IPS-20b (cell line): Measurements from ENCODE around the gene PLAGL2.
"Not testable (repeated sequence)": the region's sequence is repeated elsewhere in the genome, so short reads cannot be mapped to it uniquely, and the experiment has no call there.

Experiments used
- H3K27ac ChIP-seq: one replicate; pipeline ENCODE4 v1.5.1; 2013; ENCODE audit warnings: low read length
- H3K27me3 ChIP-seq: 2 replicates; pipeline ENCODE4 v1.6.1; 2013; ENCODE audit warnings: mild to moderate bottlenecking, low read length, inconsistent platforms; ENCODE audit not compliant: insufficient read depth
- H3K36me3 ChIP-seq: 2 replicates; pipeline ENCODE4 v1.6.1; 2013; ENCODE audit warnings: low read depth, mild to moderate bottlenecking, inconsistent platforms, low read length, moderate library complexity; ENCODE audit not compliant: insufficient read depth
- H3K4me1 ChIP-seq: 2 replicates; pipeline ENCODE4 v1.6.1; 2013; ENCODE audit warnings: mild to moderate bottlenecking, control low read depth, inconsistent platforms, low read length, moderate library complexity; ENCODE audit not compliant: insufficient read depth
- H3K4me3 ChIP-seq: 2 replicates; pipeline ENCODE4 v1.5.1; 2013; ENCODE audit warnings: mild to moderate bottlenecking, low read length, inconsistent platforms
- H3K9ac ChIP-seq: 2 replicates; pipeline ENCODE4 v1.6.1; 2013; ENCODE audit warnings: low read depth, mild to moderate bottlenecking, inconsistent platforms, low read length, moderate library complexity
- H3K9me3 ChIP-seq: 2 replicates; pipeline ENCODE4 v1.6.1; 2013; ENCODE audit warnings: mild to moderate bottlenecking, low read depth, low read length, inconsistent platforms; ENCODE audit not compliant: insufficient read depth

Gene PLAGL2, protein sequence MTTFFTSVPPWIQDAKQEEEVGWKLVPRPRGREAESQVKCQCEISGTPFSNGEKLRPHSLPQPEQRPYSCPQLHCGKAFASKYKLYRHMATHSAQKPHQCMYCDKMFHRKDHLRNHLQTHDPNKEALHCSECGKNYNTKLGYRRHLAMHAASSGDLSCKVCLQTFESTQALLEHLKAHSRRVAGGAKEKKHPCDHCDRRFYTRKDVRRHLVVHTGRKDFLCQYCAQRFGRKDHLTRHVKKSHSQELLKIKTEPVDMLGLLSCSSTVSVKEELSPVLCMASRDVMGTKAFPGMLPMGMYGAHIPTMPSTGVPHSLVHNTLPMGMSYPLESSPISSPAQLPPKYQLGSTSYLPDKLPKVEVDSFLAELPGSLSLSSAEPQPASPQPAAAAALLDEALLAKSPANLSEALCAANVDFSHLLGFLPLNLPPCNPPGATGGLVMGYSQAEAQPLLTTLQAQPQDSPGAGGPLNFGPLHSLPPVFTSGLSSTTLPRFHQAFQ

DNA sequence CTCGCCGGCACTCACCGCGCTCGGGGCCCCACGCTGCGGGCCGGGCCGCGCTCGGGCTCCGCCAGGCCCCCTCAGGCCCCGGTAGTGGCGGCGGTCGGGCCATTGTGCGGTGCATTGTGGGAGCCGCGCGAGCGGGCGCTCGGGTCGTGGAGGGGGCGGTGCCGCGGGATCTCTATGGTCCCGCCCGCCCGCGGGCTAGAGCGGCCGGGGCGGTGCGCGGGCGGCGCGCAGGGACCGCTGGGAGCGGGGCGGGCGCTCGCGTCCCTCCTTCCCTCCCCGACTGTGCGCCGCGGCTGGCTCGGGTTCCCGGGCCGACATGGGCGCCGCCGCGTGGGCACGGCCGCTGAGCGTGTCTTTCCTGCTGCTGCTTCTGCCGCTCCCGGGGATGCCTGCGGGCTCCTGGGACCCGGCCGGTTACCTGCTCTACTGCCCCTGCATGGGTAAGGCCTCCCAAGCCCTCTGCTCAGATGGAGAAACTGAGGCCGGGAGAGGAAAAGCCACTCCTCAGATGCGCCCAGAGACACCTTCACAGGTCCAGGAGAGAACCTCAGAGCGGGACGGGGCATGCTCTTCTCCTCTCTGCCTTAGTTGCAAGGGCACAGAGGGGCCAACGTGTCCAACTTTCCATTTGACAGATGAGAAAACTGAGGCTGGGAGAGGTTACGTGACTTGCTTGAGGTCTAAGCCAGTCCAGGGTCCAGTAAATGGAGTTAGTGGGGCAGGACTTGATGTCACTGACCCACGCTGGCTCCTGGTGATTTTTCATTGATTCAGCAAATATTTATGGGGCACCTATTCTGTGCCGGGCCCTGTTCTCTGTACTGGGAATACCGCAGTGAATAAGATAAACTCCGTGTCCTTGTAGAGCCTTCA lies at the start of gene PLAGL2, which contains the start of gene POFUT1:
Gene PLAGL2 (minus strand): TSS at position 118 of the 873 bp plus-strand sequence. CDS start 5,565 bp downstream, outside the sequence.
Gene POFUT1 (plus strand): TSS at position 255 of the 873 bp plus-strand sequence. CDS start 62 bp downstream, at position 317.
- H3K4me3 ChIP-seq: peak within 1 kb of the TSS; percentile 94
- H3K9me3 ChIP-seq: no peaks in the 10 kb centered on the region
- no peaks in the 10 kb centered on the region for H3K27me3 ChIP-seq
- H3K36me3 ChIP-seq: peaks cover 44% of the 10 kb centered on the region
- H3K27ac ChIP-seq: no peak within 1 kb of the TSS
- peak within 1 kb of the TSS; percentile 97 for H3K9ac ChIP-seq
- peaks cover 21% of the 10 kb centered on the region for H3K4me1 ChIP-seq

DNA sequence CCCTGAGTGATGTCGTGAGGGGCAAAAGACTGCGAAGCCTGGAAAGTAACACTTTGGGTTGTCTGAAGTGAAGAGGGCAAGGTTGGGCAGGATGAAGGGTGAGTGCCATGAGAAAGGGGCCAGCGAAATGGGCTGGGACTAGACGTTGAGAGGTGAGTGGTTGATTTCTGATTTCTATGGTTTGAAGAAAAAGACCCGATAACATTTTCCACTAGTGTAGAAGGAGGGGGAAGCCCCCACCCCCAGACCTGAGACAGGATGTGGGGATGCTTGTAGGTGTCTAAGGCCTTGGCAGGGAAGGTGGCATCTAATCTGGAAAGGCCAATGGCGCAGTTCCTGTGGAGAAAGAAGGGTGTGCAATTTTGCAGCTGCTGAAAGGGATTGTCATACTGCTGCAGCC lies 44.6 kb upstream of the PLAGL2 start:
- H3K9ac ChIP-seq: no peak overlapping the region
- H3K27me3 ChIP-seq: no peaks in the 10 kb centered on the region
- no peak overlapping the region for H3K27ac ChIP-seq
- H3K4me3 ChIP-seq: no peak overlapping the region
- no peaks in the 10 kb centered on the region for H3K36me3 ChIP-seq
- no peaks in the 10 kb centered on the region for H3K4me1 ChIP-seq
- H3K9me3 ChIP-seq: no peaks in the 10 kb centered on the region

DNA sequence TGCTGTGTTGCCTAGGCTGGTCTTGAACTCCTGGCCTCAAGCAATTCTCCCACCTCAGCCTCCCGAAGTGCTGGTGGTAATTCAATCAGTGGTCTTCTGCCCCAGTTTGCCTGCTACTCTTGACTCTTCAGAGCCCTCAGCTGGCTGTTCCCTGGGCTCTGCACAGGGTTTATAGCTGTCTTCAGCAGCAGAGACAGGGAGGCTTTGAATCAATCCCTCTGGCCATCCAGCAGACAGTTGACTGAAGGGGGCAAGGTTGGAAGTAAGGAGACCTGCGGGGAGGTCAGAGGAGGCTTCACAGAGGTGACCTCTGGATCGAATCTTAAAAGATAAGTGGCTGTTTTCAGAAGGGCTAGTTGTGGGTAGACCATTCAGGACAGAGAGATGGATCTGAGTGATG lies 43.9 kb upstream of the PLAGL2 start:
- Histone ChIP-seq H3K27me3 (no peaks in the 10 kb centered on the region), H3K9me3 (no peaks in the 10 kb centered on the region), H3K36me3 (no peaks in the 10 kb centered on the region), H3K4me1 (no peaks in the 10 kb centered on the region), H3K4me3 (no peak overlapping the region), H3K9ac (no peak overlapping the region), H3K27ac (no peak overlapping the region)

DNA sequence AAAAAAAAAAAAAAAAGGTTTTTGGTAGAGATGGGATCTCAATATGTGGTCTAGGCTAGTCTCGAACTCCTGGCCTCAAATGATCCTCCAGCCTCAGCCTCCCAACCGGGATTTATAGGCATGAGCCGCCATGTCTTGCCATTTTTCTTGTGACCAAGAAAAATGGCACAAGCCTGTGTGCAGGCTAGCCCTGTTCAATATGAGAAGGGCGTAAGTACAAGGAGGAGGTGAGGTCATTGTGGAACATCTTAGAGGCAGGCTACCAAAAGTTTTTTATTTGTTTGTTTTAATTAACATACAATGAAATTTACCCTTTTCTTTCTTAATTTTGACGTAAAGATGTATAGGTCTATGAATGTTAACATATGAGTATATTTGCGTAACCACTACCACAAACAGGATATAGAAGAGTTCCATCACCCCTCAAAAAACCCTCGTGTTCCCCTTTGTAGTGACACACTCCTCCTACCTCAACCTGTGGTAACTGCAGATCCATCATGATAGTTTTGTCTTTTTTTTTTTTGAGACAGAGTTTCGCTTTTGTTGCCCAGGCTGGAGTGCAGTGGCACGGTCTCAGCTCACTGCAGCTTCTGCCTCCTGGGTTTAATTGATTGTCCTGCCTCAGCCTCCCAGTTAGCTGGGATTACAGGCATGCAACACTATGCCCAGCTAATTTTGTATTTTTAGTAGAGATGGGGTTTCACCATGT lies 41.6 kb upstream of the PLAGL2 start:
- Histone ChIP-seq H3K9me3 (no peaks in the 10 kb centered on the region), H3K9ac (no peak overlapping the region), H3K4me1 (no peaks in the 10 kb centered on the region), H3K4me3 (no peak overlapping the region), H3K27me3 (no peaks in the 10 kb centered on the region), H3K36me3 (no peaks in the 10 kb centered on the region), H3K27ac (no peak overlapping the region)

DNA sequence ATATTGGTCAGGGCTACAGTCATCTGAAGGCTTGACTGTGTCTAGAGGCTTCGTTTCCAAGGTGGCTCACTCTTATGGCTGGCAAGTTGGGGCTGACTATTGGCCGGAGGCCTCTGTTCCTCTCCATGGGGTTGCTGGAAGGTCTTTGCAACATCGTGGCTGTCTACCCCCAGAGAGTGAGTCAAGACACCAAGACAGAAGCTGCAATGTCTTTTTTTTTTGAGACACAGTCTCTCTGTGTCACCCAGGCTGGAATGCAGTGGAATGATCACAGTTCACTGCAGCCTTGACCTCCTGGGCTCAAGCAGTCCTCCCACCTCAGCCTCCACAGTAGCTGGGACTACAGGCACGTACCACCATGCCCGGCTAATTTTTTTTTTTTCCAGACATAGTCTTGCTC lies 40.5 kb upstream of the PLAGL2 start:
- no peak overlapping the region for H3K27ac ChIP-seq
- H3K27me3 ChIP-seq: no peaks in the 10 kb centered on the region
- no peak overlapping the region for H3K9ac ChIP-seq
- no peaks in the 10 kb centered on the region for H3K4me1 ChIP-seq
- no peaks in the 10 kb centered on the region for H3K36me3 ChIP-seq
- H3K9me3 ChIP-seq: no peaks in the 10 kb centered on the region
- no peak overlapping the region for H3K4me3 ChIP-seq

DNA sequence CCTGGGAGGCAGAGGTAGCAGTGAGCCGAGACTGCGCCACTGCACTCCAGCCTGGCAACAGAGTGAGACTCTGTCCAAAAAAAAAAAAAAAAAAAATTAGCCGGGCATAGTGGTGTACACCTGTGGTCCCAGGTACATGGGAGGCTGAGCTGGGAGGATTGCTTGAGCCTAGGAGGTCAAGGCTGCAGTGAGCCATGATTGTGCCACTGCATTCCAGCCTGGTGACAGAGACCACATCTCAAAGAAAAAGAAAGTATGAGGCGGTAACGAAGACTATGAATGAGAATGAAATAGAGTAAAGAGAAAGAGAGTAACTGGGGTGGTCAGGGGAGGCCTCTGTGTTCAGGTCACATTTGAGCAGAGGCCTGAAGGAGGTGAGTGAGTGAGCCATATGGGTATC lies 38.7 kb upstream of the PLAGL2 start:
- H3K36me3 ChIP-seq, H3K4me1 ChIP-seq, H3K9me3 ChIP-seq, H3K9ac ChIP-seq, H3K27ac ChIP-seq, H3K27me3 ChIP-seq, H3K4me3 ChIP-seq: not testable (repeated sequence)

DNA sequence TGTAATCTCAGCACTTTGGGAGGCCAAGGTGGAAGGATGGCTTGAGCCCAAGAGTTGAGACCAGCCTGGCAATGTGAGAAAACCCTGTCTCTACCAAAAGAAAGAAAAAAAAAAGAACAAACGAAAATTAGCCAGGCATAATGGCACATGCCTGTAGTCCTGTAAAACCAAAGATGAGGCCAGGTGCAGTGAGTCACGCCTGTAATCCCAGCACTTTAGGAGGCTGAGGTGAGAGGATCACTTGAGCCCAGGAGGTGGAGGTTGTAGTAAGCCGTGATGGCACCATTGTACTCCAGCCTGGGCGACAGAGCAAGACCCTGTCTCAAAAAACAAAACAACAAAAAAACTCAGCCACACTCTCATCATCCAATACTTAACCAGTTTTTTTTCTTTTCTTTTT lies 37.4 kb upstream of the PLAGL2 start:
- Histone ChIP-seq H3K4me1 (peaks cover 6% of the 10 kb centered on the region; the same call in 1 of the 2 replicates), H3K9ac (no peak overlapping the region), H3K27me3 (no peaks in the 10 kb centered on the region), H3K27ac (no peak overlapping the region), H3K36me3 (no peaks in the 10 kb centered on the region), H3K9me3 (no peaks in the 10 kb centered on the region), H3K4me3 (no peak overlapping the region)

DNA sequence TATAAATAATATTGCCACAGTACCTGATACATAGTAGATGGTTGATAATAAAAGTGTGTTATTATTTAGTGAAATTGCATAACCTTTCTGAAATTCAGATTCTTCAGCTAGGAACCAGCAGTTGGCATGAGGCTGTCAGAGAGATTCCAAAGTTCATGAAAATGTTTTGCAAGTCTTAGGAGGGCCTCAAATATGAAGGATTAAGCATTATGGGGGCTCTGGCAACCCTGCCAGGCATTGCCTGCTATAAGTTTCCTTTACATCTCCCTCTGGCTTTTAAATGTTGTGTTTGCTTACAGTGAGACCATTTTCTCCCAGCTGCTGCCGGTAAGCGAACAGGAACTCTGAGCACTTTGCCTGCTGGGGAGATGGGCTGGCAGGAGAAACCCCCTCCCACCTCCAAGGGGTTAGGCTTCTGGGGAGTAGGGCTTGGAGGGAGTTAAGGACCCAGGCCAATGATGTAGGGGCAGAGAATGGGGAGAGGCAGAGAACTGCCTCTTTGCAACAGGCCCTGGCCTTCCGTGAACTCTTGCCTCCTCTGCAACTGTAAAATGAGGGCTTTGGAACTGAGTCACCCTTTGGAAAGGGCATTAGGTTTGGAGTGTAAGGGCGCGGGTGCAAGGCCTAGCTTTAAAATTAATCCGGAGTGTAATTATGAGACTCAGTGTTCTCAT lies 36.7 kb upstream of the PLAGL2 start:
- Histone ChIP-seq H3K27me3 (no peaks in the 10 kb centered on the region), H3K9ac (no peak overlapping the region), H3K36me3 (no peaks in the 10 kb centered on the region), H3K9me3 (no peaks in the 10 kb centered on the region), H3K4me3 (no peak overlapping the region), H3K4me1 (peaks cover 9% of the 10 kb centered on the region; the same call in 1 of the 2 replicates), H3K27ac (no peak overlapping the region)

DNA sequence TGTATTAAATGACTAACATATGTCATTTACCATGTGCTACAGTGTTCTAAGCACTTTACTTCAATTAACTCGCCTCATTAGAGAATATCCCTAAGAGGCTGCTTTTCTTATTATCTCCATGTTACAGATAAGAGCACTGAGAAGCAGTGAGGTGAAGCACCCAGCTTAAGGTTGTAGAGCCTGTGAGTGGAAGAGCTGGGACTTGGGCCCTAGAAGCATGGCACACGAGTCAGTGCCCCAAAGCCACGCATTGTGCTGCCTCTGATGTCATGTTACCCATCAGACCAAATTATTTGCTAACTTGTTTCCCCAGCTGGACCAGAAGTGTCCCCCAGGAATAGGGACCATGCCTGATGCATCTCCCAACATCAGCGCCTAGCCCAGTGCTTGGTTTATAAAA lies 34.3 kb upstream of the PLAGL2 start:
- Histone ChIP-seq H3K4me1 (peaks cover 9% of the 10 kb centered on the region; the same call in 1 of the 2 replicates), H3K27ac (no peak overlapping the region), H3K27me3 (no peaks in the 10 kb centered on the region), H3K9ac (no peak overlapping the region), H3K9me3 (no peaks in the 10 kb centered on the region), H3K4me3 (no peak overlapping the region), H3K36me3 (peaks cover 4% of the 10 kb centered on the region)

DNA sequence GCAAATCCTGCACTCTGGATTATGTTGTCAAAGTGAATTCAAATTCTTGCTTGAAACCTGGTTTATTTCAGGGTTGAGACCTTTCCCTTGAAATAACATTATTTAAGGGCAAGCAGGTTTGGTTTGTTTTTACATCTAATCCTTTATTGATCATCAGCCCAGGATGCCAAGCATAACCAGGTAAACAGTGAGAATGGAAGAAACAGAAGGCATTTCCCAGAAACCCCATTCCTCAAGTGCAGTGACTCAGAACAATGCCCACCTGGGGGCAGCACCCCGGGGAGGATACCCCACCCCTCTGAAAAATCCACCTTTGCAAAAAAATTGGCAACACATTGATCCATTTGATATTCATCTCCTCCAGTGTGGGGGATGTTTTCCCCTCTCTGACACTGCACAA lies 32.7 kb upstream of the PLAGL2 start:
- no peak overlapping the region for H3K4me3 ChIP-seq
- H3K9ac ChIP-seq: no peak overlapping the region
- H3K36me3 ChIP-seq: peaks cover 12% of the 10 kb centered on the region
- H3K9me3 ChIP-seq: no peaks in the 10 kb centered on the region
- H3K27me3 ChIP-seq: no peaks in the 10 kb centered on the region
- no peak overlapping the region for H3K27ac ChIP-seq
- H3K4me1 ChIP-seq: peaks cover 9% of the 10 kb centered on the region; the same call in 1 of the 2 replicates
